ENCODE data around the gene CNPY4. TPM values are rescaled to one million over a fixed set of nuclear protein-coding genes. Genes with fewer than 3 reads are reported as not detected.
A peak's percentile ranks its signal among the peaks of the same experiment; 100 is the strongest.

The CNPY4 gene
- total RNA-seq, 2 experiments from 2014 or later: 22.5 to 25.6 TPM

DNA sequence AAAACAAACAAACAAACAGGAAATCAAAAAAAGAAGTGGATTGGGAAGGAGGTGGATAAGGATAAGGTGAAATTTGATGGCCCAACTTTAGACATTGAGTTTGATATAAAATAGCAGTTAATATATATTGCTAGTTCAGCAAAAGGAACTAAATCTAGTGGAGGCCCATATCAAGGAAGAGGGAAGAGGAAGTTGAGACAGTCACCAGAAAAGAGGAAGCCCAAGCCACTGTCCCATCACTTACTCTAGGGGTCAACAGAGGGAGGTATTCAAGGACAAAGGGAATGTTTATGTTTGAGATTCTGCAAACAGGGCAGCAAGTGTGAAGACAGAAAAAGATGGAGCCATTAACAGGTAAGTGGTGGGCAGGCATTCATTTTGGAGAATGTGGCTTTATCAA is 33.0 kb downstream of the CNPY4 start:
- H3K4me1 Mint-ChIP-seq (ENCODE audit: low read depth): peaks cover 63% of the 10 kb centered on the region
- TF ChIP-seq, protein P1, sequence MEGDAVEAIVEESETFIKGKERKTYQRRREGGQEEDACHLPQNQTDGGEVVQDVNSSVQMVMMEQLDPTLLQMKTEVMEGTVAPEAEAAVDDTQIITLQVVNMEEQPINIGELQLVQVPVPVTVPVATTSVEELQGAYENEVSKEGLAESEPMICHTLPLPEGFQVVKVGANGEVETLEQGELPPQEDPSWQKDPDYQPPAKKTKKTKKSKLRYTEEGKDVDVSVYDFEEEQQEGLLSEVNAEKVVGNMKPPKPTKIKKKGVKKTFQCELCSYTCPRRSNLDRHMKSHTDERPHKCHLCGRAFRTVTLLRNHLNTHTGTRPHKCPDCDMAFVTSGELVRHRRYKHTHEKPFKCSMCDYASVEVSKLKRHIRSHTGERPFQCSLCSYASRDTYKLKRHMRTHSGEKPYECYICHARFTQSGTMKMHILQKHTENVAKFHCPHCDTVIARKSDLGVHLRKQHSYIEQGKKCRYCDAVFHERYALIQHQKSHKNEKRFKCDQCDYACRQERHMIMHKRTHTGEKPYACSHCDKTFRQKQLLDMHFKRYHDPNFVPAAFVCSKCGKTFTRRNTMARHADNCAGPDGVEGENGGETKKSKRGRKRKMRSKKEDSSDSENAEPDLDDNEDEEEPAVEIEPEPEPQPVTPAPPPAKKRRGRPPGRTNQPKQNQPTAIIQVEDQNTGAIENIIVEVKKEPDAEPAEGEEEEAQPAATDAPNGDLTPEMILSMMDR (IDR thresholded peaks at IDR 0.05): no peak
- Histone ChIP-seq H3K9me3 (ENCODE audit: control insufficient read depth in 1 of 2, insufficient read depth in 1 of 2, low read length in 2 of 2) (no peaks in the 10 kb centered on the region), H3K4me1 (ENCODE audit: insufficient read depth, low read length) (peaks cover 71% of the 10 kb centered on the region), H3K36me3 (ENCODE audit: insufficient read depth, low read length) (peaks cover 48% of the 10 kb centered on the region), H3K27me3 (ENCODE audit: control insufficient read depth in 1 of 2, insufficient read depth in 2 of 2, low read length in 2 of 2) (no peaks in the 10 kb centered on the region), H3K4me3 (ENCODE audit: low read length) (no peak overlapping the region), H3K27ac (ENCODE audit: low read depth in 1 of 2, low read length in 2 of 2) (no peak overlapping the region)
- H3K27me3 Mint-ChIP-seq: no peaks in the 10 kb centered on the region
- ChIA-PET POLR2A (no interaction called here), CTCF (no interaction called here)
- peaks cover 69% of the 10 kb centered on the region for H3K36me3 Mint-ChIP-seq (ENCODE audit: low read depth)
- intact Hi-C loops (cut with DNase I, micrococcal nuclease): no loop called here
- H3K9me3 Mint-ChIP-seq: no peaks in the 10 kb centered on the region
- ATAC-seq (ENCODE audit: poor library complexity): no peak
- peak overlapping the region; percentile 13 for H3K4me3 Mint-ChIP-seq
- DNase-seq: no peak
- peak overlapping the region; percentile 66 for H3K27ac Mint-ChIP-seq

DNA sequence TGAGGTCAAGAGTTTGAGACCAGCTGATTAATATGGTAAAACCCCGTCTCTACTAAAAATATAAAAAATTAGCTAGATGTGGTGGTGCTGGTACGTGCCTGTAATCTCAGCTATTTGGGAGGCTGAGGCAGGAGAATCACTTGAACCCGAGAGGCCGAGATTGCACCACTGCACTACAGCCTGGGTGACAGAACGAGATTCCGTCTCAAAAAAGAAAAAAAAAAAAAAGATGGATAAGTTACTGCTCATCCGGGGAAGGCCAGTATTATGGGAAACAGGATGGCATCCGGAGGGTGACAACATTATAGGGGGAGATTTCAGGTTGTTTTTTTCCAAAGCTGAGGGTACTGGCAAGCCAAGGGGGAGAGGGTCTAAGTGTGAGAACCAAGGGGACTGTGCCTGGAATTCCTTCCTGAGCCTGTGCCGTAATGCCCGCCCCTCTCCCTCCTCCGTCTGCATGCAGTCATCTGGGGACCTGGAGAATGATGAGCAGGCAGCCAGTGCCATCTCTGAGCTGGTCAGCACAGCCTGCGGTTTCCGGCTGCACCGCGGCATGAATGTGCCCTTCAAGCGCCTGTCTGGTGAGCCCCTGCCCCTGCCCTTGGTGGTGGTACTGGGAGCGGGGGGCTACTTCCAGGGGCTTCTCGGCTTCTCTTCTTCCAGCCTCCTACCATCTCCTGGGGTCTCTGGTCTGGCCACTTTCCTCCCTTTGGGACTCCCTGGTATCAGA is 33.7 kb downstream of the CNPY4 start:
- intact Hi-C loops (cut with DNase I, micrococcal nuclease): no loop called here
- H3K4me1 Mint-ChIP-seq (ENCODE audit: low read depth): peaks cover 67% of the 10 kb centered on the region
- ChIA-PET CTCF (no interaction called here), POLR2A (interaction anchor here (0.8 kb wide), 1 partner anchor 27 kb away, joined by 3 read pairs; the partner anchor contains the start of gene MBLAC1)
- Histone ChIP-seq H3K36me3 (ENCODE audit: insufficient read depth, low read length) (peaks cover 49% of the 10 kb centered on the region), H3K4me3 (ENCODE audit: low read length) (no peak overlapping the region), H3K27me3 (ENCODE audit: control insufficient read depth in 1 of 2, insufficient read depth in 2 of 2, low read length in 2 of 2) (no peaks in the 10 kb centered on the region), H3K27ac (ENCODE audit: low read depth in 1 of 2, low read length in 2 of 2) (no peak overlapping the region), H3K4me1 (ENCODE audit: insufficient read depth, low read length) (peaks cover 71% of the 10 kb centered on the region), H3K9me3 (ENCODE audit: control insufficient read depth in 1 of 2, insufficient read depth in 1 of 2, low read length in 2 of 2) (no peaks in the 10 kb centered on the region)
- peak overlapping the region; percentile 66 for H3K27ac Mint-ChIP-seq
- H3K4me3 Mint-ChIP-seq: peak overlapping the region; percentile 56
- H3K9me3 Mint-ChIP-seq: no peaks in the 10 kb centered on the region
- H3K27me3 Mint-ChIP-seq: no peaks in the 10 kb centered on the region
- H3K36me3 Mint-ChIP-seq (ENCODE audit: low read depth): peaks cover 74% of the 10 kb centered on the region
- DNase-seq: no peak
- ATAC-seq (ENCODE audit: poor library complexity): no peak
- TF ChIP-seq, protein P1 (IDR thresholded peaks at IDR 0.05): no peak

DNA sequence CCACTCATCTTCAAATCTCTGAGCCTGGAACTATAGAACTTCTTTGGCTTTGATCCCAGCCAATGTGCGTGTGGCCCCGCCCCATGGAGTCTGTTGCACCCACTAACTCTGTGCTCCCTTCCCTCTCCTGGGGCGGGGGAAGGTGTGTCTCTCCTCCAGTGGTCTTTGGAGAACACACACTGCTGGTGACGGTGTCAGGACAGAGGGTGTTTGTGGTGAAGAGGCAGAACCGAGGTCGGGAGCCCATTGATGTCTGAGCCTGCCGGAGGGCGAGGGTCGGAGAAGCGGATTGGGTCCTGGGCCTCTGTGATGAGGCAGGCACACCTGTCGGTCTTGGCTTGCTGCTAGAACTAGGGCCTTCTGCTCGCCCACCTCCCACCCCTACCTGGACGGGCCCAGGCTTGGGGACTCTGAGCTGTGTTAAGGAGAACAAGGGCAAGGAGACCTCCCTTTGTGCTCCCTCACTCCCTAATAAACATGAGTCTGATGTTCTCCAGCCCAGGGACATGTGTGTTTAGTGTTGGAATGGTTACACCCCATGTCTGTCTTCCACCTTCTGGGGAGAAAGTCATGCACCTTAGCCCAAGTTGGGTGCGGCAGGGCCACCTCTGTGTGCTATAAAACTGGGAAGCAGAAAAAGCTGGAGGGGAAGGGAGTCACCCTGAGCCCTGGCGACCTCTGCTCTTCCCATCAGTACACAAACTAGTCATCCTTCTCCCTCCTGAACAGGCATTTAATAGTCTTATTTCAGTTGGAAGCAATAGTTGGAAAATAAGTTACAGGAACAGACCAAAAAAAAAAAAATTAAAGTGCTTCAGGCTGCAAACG is 34.5 kb downstream of the CNPY4 start:
- Mint-ChIP-seq H3K27ac (peak overlapping the region; percentile 55), H3K4me1 (ENCODE audit: low read depth) (peaks cover 62% of the 10 kb centered on the region), H3K4me3 (peak overlapping the region; percentile 56), H3K27me3 (no peaks in the 10 kb centered on the region), H3K36me3 (ENCODE audit: low read depth) (peaks cover 68% of the 10 kb centered on the region), H3K9me3 (no peaks in the 10 kb centered on the region)
- POLR2A ChIA-PET: interaction anchor here (0.8 to 3.2 kb wide), 2 partner anchors 13 to 27 kb away, joined by 3 to 21 read pairs; partner anchors contain the start of genes GAL3ST4 and MBLAC1
- H3K36me3 ChIP-seq (ENCODE audit: insufficient read depth, low read length): peaks cover 49% of the 10 kb centered on the region
- TF ChIP-seq, protein P1 (IDR thresholded peaks at IDR 0.05): no peak
- intact Hi-C loops (cut with DNase I, micrococcal nuclease): no loop called here
- no peak overlapping the region for H3K4me3 ChIP-seq (ENCODE audit: low read length)
- no peaks in the 10 kb centered on the region for H3K27me3 ChIP-seq (ENCODE audit: control insufficient read depth in 1 of 2, insufficient read depth in 2 of 2, low read length in 2 of 2)
- CTCF ChIA-PET: no interaction called here
- no peak for DNase-seq
- no peaks in the 10 kb centered on the region for H3K9me3 ChIP-seq (ENCODE audit: control insufficient read depth in 1 of 2, insufficient read depth in 1 of 2, low read length in 2 of 2)
- no peak overlapping the region for H3K27ac ChIP-seq (ENCODE audit: low read depth in 1 of 2, low read length in 2 of 2)
- peaks cover 71% of the 10 kb centered on the region for H3K4me1 ChIP-seq (ENCODE audit: insufficient read depth, low read length)
- ATAC-seq (ENCODE audit: poor library complexity): no peak

Measured in CD4-positive, alpha-beta T cell (primary cell).